Thoracic aorta (tissue), 2 donors: ENCODE results near the gene POU2F3. TPM values are rescaled to one million over a fixed set of nuclear protein-coding genes. Genes with fewer than 3 reads are reported as not detected.

ENCODE experiments used
- ATAC-seq: fragments of 150-250 bp; one replicate; pipeline ENCODE4 v1.8.0; 2017; ENCODE audit warnings: low read depth; ENCODE audit not compliant: insufficient number of reproducible peaks, low FRiP score
- DNase-seq: peaks from one replicate; pipeline ENCODE4 v3.0.0-alpha.2; 2020; ENCODE audit warnings: low spot score
- H3K27ac ChIP-seq, 2 donors: fragments of 200-600 bp; sonication (generic); 1 replicate in 1 of 2; 2 replicates in 1 of 2; pipeline ENCODE4 v1.5.1; 2016; ENCODE audit warnings: mild to moderate bottlenecking in 2 of 2, moderate library complexity in 2 of 2
- H3K27me3 ChIP-seq: fragments of 200-600 bp; sonication (generic); replicated peaks from 2 replicates; pipeline ENCODE4 v1.6.0; 2016; ENCODE audit warnings: mild to moderate bottlenecking; ENCODE audit not compliant: insufficient read depth
- H3K36me3 ChIP-seq: fragments of 200-600 bp; sonication (generic); one replicate; pipeline ENCODE4 v1.5.1; 2016
- H3K4me1 ChIP-seq, 2 donors: fragments of 200-600 bp; sonication (generic); 1 replicate in 1 of 2; 2 replicates in 1 of 2; pipeline versions ENCODE4 v1.5.1 to v1.6.0; 2016; ENCODE audit warnings: low read depth in 2 of 2, mild to moderate bottlenecking in 1 of 2; ENCODE audit not compliant: control insufficient read depth in 1 of 2
- H3K4me3 ChIP-seq: fragments of 200-600 bp; sonication (generic); 2 replicates; pipeline ENCODE4 v1.5.1; 2016; ENCODE audit warnings: mild to moderate bottlenecking
- H3K9me3 ChIP-seq: fragments of 200-600 bp; sonication (generic); 2 replicates; pipeline ENCODE4 v1.5.1; 2016
- CTCF ChIP-seq: fragments of 200-600 bp; sonication (generic); IDR thresholded peaks from one replicate; pipeline ENCODE4 v1.5.1; 2019; ENCODE audit warnings: antibody characterized with exemption
- total RNA-seq, 2 donors: library from RNA; depleted of rRNA; stranded (reverse); fragments of >200 nt; gene quantifications; one replicate each; pipeline versions ENCODE4 v1.1.0 to v1.2.3, GENCODE V29; 2016

POU2F3 gene
- total RNA-seq, 2 donors from 2014 or later: not detected

- no peak for DNase-seq
- Histone ChIP-seq H3K27ac (peak overlapping the region; percentile 95 to 99), H3K27me3 (no peaks in the 10 kb centered on the region), H3K36me3 (no peaks in the 10 kb centered on the region), H3K4me1 (peaks cover 18 to 62% of the 10 kb centered on the region in 2 donors), H3K9me3 (no peaks in the 10 kb centered on the region), H3K4me3 (peak overlapping the region; percentile 86)
- no peak for ATAC-seq
- no peak for TF ChIP-seq CTCF
Measured at GRCh38 chr11:120337355-120338106, 97.6 kb downstream of the POU2F3 start.

GRCh38 chr11:120338107-120338933 lies 98.4 kb downstream of the POU2F3 start:
- no peak for TF ChIP-seq CTCF
- H3K4me1 ChIP-seq: peaks cover 21 to 62% of the 10 kb centered on the region in 2 donors
- no peaks in the 10 kb centered on the region for H3K27me3 ChIP-seq
- no peak for ATAC-seq
- H3K27ac ChIP-seq: peak overlapping the region; percentile 95 to 99
- H3K36me3 ChIP-seq: no peaks in the 10 kb centered on the region
- peak overlapping the region; percentile 86 for H3K4me3 ChIP-seq
- no peak for DNase-seq
- H3K9me3 ChIP-seq: no peaks in the 10 kb centered on the region

- peaks cover 22 to 62% of the 10 kb centered on the region in 2 donors for H3K4me1 ChIP-seq
- peak overlapping the region; percentile 86 for H3K4me3 ChIP-seq
- no peaks in the 10 kb centered on the region for H3K9me3 ChIP-seq
- no peak for TF ChIP-seq CTCF
- ATAC-seq (no peak), DNase-seq (no peak)
- no peaks in the 10 kb centered on the region for H3K36me3 ChIP-seq
- H3K27ac ChIP-seq: peak overlapping the region; percentile 5 to 39
- H3K27me3 ChIP-seq: no peaks in the 10 kb centered on the region
Measured at GRCh38 chr11:120339394-120339890, 99.5 kb downstream of the POU2F3 start.

GRCh38 chr11:120340529-120340928 lies 100.6 kb downstream of the POU2F3 start:
- DNase-seq (no peak), ATAC-seq (no peak)
- Histone ChIP-seq H3K36me3 (no peaks in the 10 kb centered on the region), H3K4me1 (peaks cover 29 to 65% of the 10 kb centered on the region in 2 donors), H3K27me3 (no peaks in the 10 kb centered on the region), H3K27ac (no peak overlapping the region), H3K9me3 (no peaks in the 10 kb centered on the region), H3K4me3 (peak overlapping the region; percentile 86)
- no peak for TF ChIP-seq CTCF

GRCh38 chr11:120342226-120342625 lies 102.3 kb downstream of the POU2F3 start:
- DNase-seq (no peak), ATAC-seq (no peak)
- H3K4me3 ChIP-seq: no peak overlapping the region
- no peaks in the 10 kb centered on the region for H3K36me3 ChIP-seq
- TF ChIP-seq CTCF: no peak
- no peaks in the 10 kb centered on the region for H3K9me3 ChIP-seq
- H3K27ac ChIP-seq: no peak overlapping the region
- H3K4me1 ChIP-seq: peaks cover 39 to 79% of the 10 kb centered on the region in 2 donors
- H3K27me3 ChIP-seq: no peaks in the 10 kb centered on the region
